HCT116 (cell line): ENCODE measurements around the gene PGBD5. TPM values are rescaled to one million over a fixed set of nuclear protein-coding genes. Genes with fewer than 3 reads are reported as not detected.

Experiments used
- ATAC-seq: fragments of 200-7000 bp; cut with Tn5 transposase; 2 replicates; pipeline ENCODE4 v1.9.1; 2020; ENCODE audit warnings: mild to moderate bottlenecking, moderate library complexity
- BruUV-seq: library from RNA; stranded (reverse); fragments of 400-500 nt; replicated peaks from 2 replicates; lab custom pipeline; 2021; lab: Mats Ljungman, UMichigan
- CTCF ChIA-PET: fragments of 300-600 bp; sonication (Branson Sonifier 250); formaldehyde crosslinking; loops from one replicate; lab custom pipeline; 2021; ENCODE audit warnings: antibody characterized with exemption; lab: Charles Lee
- POLR2A ChIA-PET: fragments of 300-600, 350-600 bp; sonication (Branson Sonifier 250); formaldehyde crosslinking; loops from one replicate; lab custom pipeline; 2021; ENCODE audit warnings: antibody characterized with exemption; lab: Charles Lee
- RAD21 ChIA-PET, 2 experiments: fragments of 300-600 bp; sonication (Branson Sonifier 250); formaldehyde crosslinking; loops; one replicate each; lab custom pipeline; 2023; ENCODE audit warnings: low total read pairs in 2 of 2; ENCODE audit not compliant: uncharacterized antibody in 2 of 2, unreplicated experiment in 2 of 2, low non-redundant PET in 1 of 2; lab: Charles Lee
- DNase-seq: peaks from one replicate; pipeline ENCODE4 v3.0.0-alpha.2; 2010; ENCODE audit warnings: low read depth, low spot score
- H2AFZ ChIP-seq: fragments of 200-600 bp; shearing (Covaris generic), sonication (generic); 2 replicates; pipeline ENCODE4 v1.6.1; 2017; ENCODE audit warnings: low read depth, mixed run types, mixed read lengths, antibody characterized with exemption, low read length; ENCODE audit not compliant: poor library complexity, severe bottlenecking
- H3K27ac ChIP-seq: 2 replicates; pipeline ENCODE4 v1.5.1; 2012; ENCODE audit warnings: low read depth, low read length
- H3K27me3 ChIP-seq: fragments of 200-600 bp; sonication (generic); 2 replicates; pipeline ENCODE4 v1.6.1; 2016; ENCODE audit warnings: mixed run types, low read length, mixed read lengths; ENCODE audit not compliant: insufficient read depth
- H3K36me3 ChIP-seq, 2 experiments: fragments of 200-500 bp in 1 of 2; fragments of 200-600 bp in 1 of 2; sonication (Bioruptor generic) in 1 of 2; sonication (generic) in 1 of 2; 2 replicates each; pipeline versions ENCODE4 v1.5.1 to v1.6.1; 2014 to 2016; ENCODE audit warnings: low read length in 2 of 2, inconsistent platforms in 1 of 2, mixed read lengths in 1 of 2, mixed run types in 1 of 2; ENCODE audit not compliant: insufficient read depth in 2 of 2, control insufficient read depth in 1 of 2
- H3K4me1 ChIP-seq, 2 experiments: fragments of 200-600 bp in 1 of 2; sonication (generic) in 1 of 2; 2 replicates each; pipeline versions ENCODE4 v1.5.1 to v1.6.1; 2012 to 2017; ENCODE audit warnings: low read length in 2 of 2, inconsistent platforms in 1 of 2, mild to moderate bottlenecking in 1 of 2, mixed read lengths in 1 of 2, mixed run types in 1 of 2, moderate library complexity in 1 of 2; ENCODE audit not compliant: insufficient read depth in 2 of 2, control insufficient read depth in 1 of 2
- H3K4me2 ChIP-seq: fragments of 200-600 bp; sonication (generic); 2 replicates; pipeline ENCODE4 v1.6.1; 2017; ENCODE audit warnings: mixed run types, low read length, mixed read lengths
- H3K4me3 ChIP-seq, 2 experiments: fragments of 200-600 bp in 1 of 2; sonication (generic) in 1 of 2; replicated peaks in 1 of 2; 2 replicates each; pipeline ENCODE4 v1.5.1; 2011 to 2016; ENCODE audit warnings: low read length in 2 of 2, control low read depth in 1 of 2, low read depth in 1 of 2, mild to moderate bottlenecking in 1 of 2, mixed read lengths in 1 of 2, mixed run types in 1 of 2
- H3K79me2 ChIP-seq: fragments of 200-600 bp; sonication (generic); 2 replicates; pipeline ENCODE4 v1.6.1; 2017; ENCODE audit warnings: mild to moderate bottlenecking, mixed run types, low read length, moderate library complexity, mixed read lengths; ENCODE audit not compliant: insufficient read depth
- H3K9ac ChIP-seq: fragments of 200-600 bp; sonication (generic); 2 replicates; pipeline ENCODE4 v1.6.1; 2016; ENCODE audit warnings: low read length, mixed read lengths
- H3K9me2 ChIP-seq: fragments of 200-600 bp; sonication (generic), shearing (Covaris generic); 2 replicates; pipeline ENCODE4 v1.6.1; 2017; ENCODE audit warnings: mixed run types, mild to moderate bottlenecking, moderate library complexity; ENCODE audit not compliant: insufficient read depth
- H3K9me3 ChIP-seq, 2 experiments: fragments of 200-500 bp in 1 of 2; fragments of 200-600 bp in 1 of 2; sonication (Bioruptor generic) in 1 of 2; sonication (generic) in 1 of 2; 2 replicates each; pipeline ENCODE4 v1.6.1; 2014 to 2017; ENCODE audit warnings: low read length in 2 of 2, mixed read lengths in 2 of 2, inconsistent platforms in 1 of 2, low read depth in 1 of 2, mild to moderate bottlenecking in 1 of 2, mixed run types in 1 of 2, moderate library complexity in 1 of 2; ENCODE audit not compliant: control insufficient read depth in 1 of 2, insufficient read depth in 1 of 2
- H4K20me1 ChIP-seq: fragments of 200-600 bp; sonication (generic), shearing (Covaris generic); 2 replicates; pipeline ENCODE4 v1.6.1; 2017; ENCODE audit warnings: mixed run types, mild to moderate bottlenecking, moderate library complexity; ENCODE audit not compliant: insufficient read depth
- CBX3 ChIP-seq: IDR thresholded peaks from 2 replicates; pipeline ENCODE4 v1.6.1; 2012; ENCODE audit warnings: low read depth
- CEBPB ChIP-seq: IDR thresholded peaks from 2 replicates; pipeline ENCODE4 v1.6.1; 2012; ENCODE audit warnings: low read depth
- EGR1 ChIP-seq: IDR thresholded peaks from 2 replicates; pipeline ENCODE4 v1.6.1; 2012; ENCODE audit warnings: low read depth
- ELF1 ChIP-seq: IDR thresholded peaks from 2 replicates; pipeline ENCODE4 v1.6.1; 2012; ENCODE audit warnings: low read depth, borderline replicate concordance
- EZH2phosphoT487 ChIP-seq: fragments of 200-600 bp; IDR thresholded peaks from 2 replicates; pipeline ENCODE4 v1.6.1; 2018; ENCODE audit warnings: antibody characterized with exemption, borderline replicate concordance
- FOSL1 ChIP-seq: IDR thresholded peaks from 2 replicates; pipeline ENCODE4 v1.6.1; 2012; ENCODE audit warnings: low read depth
- JUND ChIP-seq: IDR thresholded peaks from 2 replicates; pipeline ENCODE4 v1.6.1; 2012
- MAX ChIP-seq: IDR thresholded peaks from 2 replicates; pipeline ENCODE4 v1.6.1; 2012
- POLR2A ChIP-seq: IDR thresholded peaks from 2 replicates; pipeline ENCODE4 v1.7.0; 2011; ENCODE audit warnings: borderline replicate concordance; ENCODE audit not compliant: insufficient read depth, insufficient read length; ENCODE audit errors: extremely low read depth
- POLR2AphosphoS5 ChIP-seq: IDR thresholded peaks from 2 replicates; pipeline ENCODE4 v1.6.1; 2011; ENCODE audit warnings: mild to moderate bottlenecking, low read depth, low read length, moderate library complexity
- SIN3A ChIP-seq: IDR thresholded peaks from 2 replicates; pipeline ENCODE4 v1.6.1; 2012; ENCODE audit warnings: low read depth
- SP1 ChIP-seq: IDR thresholded peaks from 2 replicates; pipeline ENCODE4 v1.6.1; 2012; ENCODE audit warnings: low read depth
- SRF ChIP-seq: IDR thresholded peaks from 2 replicates; pipeline ENCODE4 v1.6.1; 2012; ENCODE audit warnings: low read depth
- YY1 ChIP-seq: IDR thresholded peaks from 2 replicates; pipeline ENCODE4 v1.6.1; 2011; ENCODE audit warnings: low read length, low read depth, moderate library complexity, mild to moderate bottlenecking; ENCODE audit not compliant: insufficient replicate concordance; ENCODE audit errors: extremely low read depth
- ZBTB33 ChIP-seq: IDR thresholded peaks from 2 replicates; pipeline ENCODE4 v1.6.1; 2011; ENCODE audit warnings: mild to moderate bottlenecking, low read length, moderate library complexity; ENCODE audit not compliant: insufficient replicate concordance; ENCODE audit errors: extremely low read depth
- ZNF274 ChIP-seq: fragments of 200-500 bp; sonication (Bioruptor generic); IDR thresholded peaks from 2 replicates; pipeline ENCODE4 v1.6.1; 2014; ENCODE audit warnings: mild to moderate bottlenecking, low read depth, low read length, inconsistent platforms
- intact Hi-C: fragments of 100-400 bp; cut with micrococcal nuclease; formaldehyde crosslinking; loops from 2 replicates; pipeline ENCODE4 v1.10.0; 2022
- total RNA-seq: library from RNA; stranded (reverse); gene quantifications from one replicate; pipeline ENCODE4 v1.2.1, GENCODE V29; 2021; ENCODE audit not compliant: unreplicated experiment
- TF ChIP-seq, protein P1 (sequence below): IDR thresholded peaks from 2 replicates; pipeline ENCODE4 v1.6.1; 2012

The PGBD5 gene
- total RNA-seq, 1 experiment from 2014 or later = 0.27 TPM

- no TSS peak for BruUV-seq
- intact Hi-C loops = no loop called here
Measured at GRCh38 chr1:230424391-230425251, 1.5 kb downstream of the PGBD5 start.

DNA sequence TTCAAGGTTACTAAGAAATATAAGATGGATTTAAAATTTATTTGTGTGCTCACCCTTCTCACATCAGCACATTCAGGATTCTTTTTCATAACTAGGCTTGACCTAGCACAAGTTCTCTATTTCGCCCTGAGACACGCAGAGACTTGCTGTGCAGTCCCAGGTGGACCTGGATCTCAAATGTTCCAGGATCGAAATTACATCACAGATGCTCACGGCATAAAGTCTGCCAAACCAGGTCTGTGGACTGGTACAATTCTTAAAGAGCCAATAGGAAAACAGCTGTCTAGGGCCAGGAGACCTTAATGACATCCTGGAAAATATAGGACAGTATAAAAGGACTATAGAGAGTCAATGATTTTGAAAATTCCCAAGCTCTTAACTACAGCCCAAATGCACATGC, 2.2 kb downstream of the PGBD5 start:
- ChIA-PET RAD21 (no interaction called here), POLR2A (no interaction called here), CTCF (no interaction called here)
- Histone ChIP-seq H3K27me3 (peaks cover 32% of the 10 kb centered on the region), H3K4me3 (no peak overlapping the region), H3K79me2 (no peaks in the 10 kb centered on the region), H3K9me2 (no peaks in the 10 kb centered on the region), H3K4me2 (no peak overlapping the region), H3K27ac (no peak overlapping the region), H3K36me3 (no peaks in the 10 kb centered on the region), H3K9ac (no peak overlapping the region), H3K4me1 (no peaks in the 10 kb centered on the region), H2AFZ (no peak overlapping the region), H4K20me1 (no peaks in the 10 kb centered on the region), H3K9me3 (no peaks in the 10 kb centered on the region)
- no peak for TF ChIP-seq ZNF274
- no peak for TF ChIP-seq POLR2AphosphoS5
- TF ChIP-seq SRF = no peak
- no peak for TF ChIP-seq EGR1
- no peak for TF ChIP-seq POLR2A
- no peak for TF ChIP-seq CBX3
- TF ChIP-seq MAX = no peak
- TF ChIP-seq JUND = no peak
- no peak for TF ChIP-seq CEBPB
- no peak for TF ChIP-seq ZBTB33
- ATAC-seq = no peak
- DNase-seq = no peak
- intact Hi-C loops = no loop called here
- BruUV-seq = no TSS peak

More at GRCh38 chr1:230424391-230425251, 1.5 kb downstream of the PGBD5 start:
- RAD21 ChIA-PET = no interaction called here
- H3K27ac ChIP-seq = no peak overlapping the region
- no peaks in the 10 kb centered on the region for H3K4me1 ChIP-seq
- POLR2A ChIA-PET = no interaction called here
- no peak overlapping the region for H3K9ac ChIP-seq
- no peak overlapping the region for H3K4me2 ChIP-seq
- H4K20me1 ChIP-seq = no peaks in the 10 kb centered on the region
- no peak overlapping the region for H2AFZ ChIP-seq
- H3K9me2 ChIP-seq = no peaks in the 10 kb centered on the region
- no peak for TF ChIP-seq SIN3A
- TF ChIP-seq SP1 = no peak
- TF ChIP-seq POLR2AphosphoS5 = no peak
- TF ChIP-seq CEBPB = no peak
- TF ChIP-seq ELF1 = no peak
- TF ChIP-seq POLR2A = no peak
- no peak for TF ChIP-seq SRF
- no peak for TF ChIP-seq YY1
- TF ChIP-seq FOSL1 = no peak
- TF ChIP-seq, protein P1, sequence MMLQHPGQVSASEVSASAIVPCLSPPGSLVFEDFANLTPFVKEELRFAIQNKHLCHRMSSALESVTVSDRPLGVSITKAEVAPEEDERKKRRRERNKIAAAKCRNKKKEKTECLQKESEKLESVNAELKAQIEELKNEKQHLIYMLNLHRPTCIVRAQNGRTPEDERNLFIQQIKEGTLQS = no peak
- no peak for TF ChIP-seq EZH2phosphoT487
- no peak for TF ChIP-seq JUND
- CTCF ChIA-PET = no interaction called here
- H3K27me3 ChIP-seq = peaks cover 32% of the 10 kb centered on the region
- ATAC-seq (no peak), DNase-seq (no peak)
- H3K79me2 ChIP-seq = no peaks in the 10 kb centered on the region
- no peak overlapping the region for H3K4me3 ChIP-seq
- no peaks in the 10 kb centered on the region for H3K36me3 ChIP-seq
- H3K9me3 ChIP-seq = no peaks in the 10 kb centered on the region
